HepG2 (cell line): ENCODE results near the gene TRIO. TPM values are rescaled to one million over a fixed set of nuclear protein-coding genes. Genes with fewer than 3 reads are reported as not detected.

Experiments used
- ATAC-seq: fragments of 200-7000 bp; cut with Tn5 transposase; 3 replicates; pipeline ENCODE4 v1.9.1; 2020; ENCODE audit warnings: mild to moderate bottlenecking, moderate library complexity
- BruUV-seq: library from RNA; stranded (reverse); fragments of 400-500 nt; replicated peaks from 2 replicates; lab custom pipeline; 2021; lab: Mats Ljungman, UMichigan
- CTCF ChIA-PET: fragments of 300-600 bp; formaldehyde crosslinking; extraction: SDS; loops from one replicate; lab custom pipeline; 2021; ENCODE audit warnings: low total read pairs, inconsistent platforms, low intra/inter-chr PET ratio; lab: Yijun Ruan, JAX
- POLR2A ChIA-PET: fragments of 350-600 bp; sonication (Branson Sonifier 250); formaldehyde crosslinking; loops from one replicate; lab custom pipeline; 2020; ENCODE audit warnings: antibody characterized with exemption, inconsistent platforms; lab: Yijun Ruan, JAX
- DNase-seq: peaks from one replicate; pipeline ENCODE4 v3.0.0-alpha.2; 2015; ENCODE audit warnings: low spot score
- FAIRE-seq: peaks from 3 replicates; lab custom pipeline; 2011; peaks lifted over from hg19 to GRCh38; lab: Jason Lieb, UNC
- H2AFZ ChIP-seq: one replicate; pipeline ENCODE4 v1.6.1; 2011; ENCODE audit warnings: low read length, inconsistent platforms
- H3K27ac ChIP-seq: fragments of 300-600 bp; 3 replicates; pipeline ENCODE4 v1.8.0; 2011; ENCODE audit warnings: mixed run types, mild to moderate bottlenecking, mixed read lengths, low read length, inconsistent platforms; ENCODE audit not compliant: insufficient read depth; ENCODE audit errors: extremely low read length
- H3K27me3 ChIP-seq, 2 experiments: fragments of 200-600 bp in 1 of 2; 2 replicates in 1 of 2; 3 replicates in 1 of 2; pipeline versions ENCODE4 v1.6.0 to v1.8.0; 2011; ENCODE audit warnings: low read length in 2 of 2, mild to moderate bottlenecking in 2 of 2, moderate library complexity in 2 of 2, inconsistent platforms in 1 of 2; ENCODE audit not compliant: insufficient read depth in 2 of 2, control insufficient read depth in 1 of 2
- H3K36me3 ChIP-seq, 2 experiments: fragments of 200-600 bp in 1 of 2; replicated peaks in 1 of 2; 2 replicates in 1 of 2; 3 replicates in 1 of 2; pipeline versions ENCODE4 v1.5.1 to v1.8.0; 2011; ENCODE audit warnings: low read length in 2 of 2, inconsistent platforms in 1 of 2; ENCODE audit not compliant: insufficient read depth in 2 of 2, control insufficient read depth in 1 of 2
- H3K4me1 ChIP-seq: 2 replicates; pipeline ENCODE4 v1.5.1; 2012; ENCODE audit warnings: low read length, inconsistent platforms; ENCODE audit not compliant: insufficient read depth
- H3K4me2 ChIP-seq: 2 replicates; pipeline ENCODE4 v1.6.0; 2011; ENCODE audit warnings: low read depth, low read length, inconsistent platforms
- H3K4me3 ChIP-seq, 3 experiments: fragments of 200-600 bp in 1 of 3; sonication (generic), shearing (Covaris generic) in 1 of 3; replicated peaks in 1 of 3; 2 replicates each; pipeline ENCODE4 v1.5.1; 2011 to 2016; ENCODE audit warnings: low read length in 3 of 3, inconsistent platforms in 2 of 3, low read depth in 2 of 3, mild to moderate bottlenecking in 2 of 3, control low read depth in 1 of 3, mixed read lengths in 1 of 3; ENCODE audit not compliant: insufficient read depth in 1 of 3
- H3K79me2 ChIP-seq: one replicate; pipeline ENCODE4 v1.6.1; 2011; ENCODE audit warnings: low read length, inconsistent platforms; ENCODE audit not compliant: insufficient read depth
- H3K9ac ChIP-seq: 2 replicates; pipeline ENCODE4 v1.6.0; 2011; ENCODE audit warnings: mild to moderate bottlenecking, low read depth, low read length, inconsistent platforms; ENCODE audit not compliant: insufficient read depth
- H3K9me3 ChIP-seq: 2 replicates; pipeline ENCODE4 v1.5.1; 2012; ENCODE audit warnings: mild to moderate bottlenecking, low read length
- H4K20me1 ChIP-seq: 2 replicates; pipeline ENCODE4 v1.6.0; 2011; ENCODE audit warnings: inconsistent platforms, mild to moderate bottlenecking, low read length, moderate library complexity; ENCODE audit not compliant: insufficient read depth
- JUN ChIP-seq: sonication (generic); formaldehyde crosslinking; IDR thresholded peaks from 2 replicates; pipeline ENCODE4 v1.4.0; 2020; ENCODE audit warnings: mild to moderate bottlenecking, missing genetic modification reagents
- KLF12 ChIP-seq: sonication (generic); formaldehyde crosslinking; IDR thresholded peaks from 2 replicates; pipeline ENCODE4 v1.4.0; 2020; ENCODE audit warnings: missing genetic modification reagents, borderline replicate concordance
- RELA ChIP-seq: sonication (generic); formaldehyde crosslinking; IDR thresholded peaks from 2 replicates; pipeline ENCODE4 v1.4.0; 2020; ENCODE audit warnings: missing genetic modification reagents
- SOX5 ChIP-seq: IDR thresholded peaks from 2 replicates; pipeline ENCODE4 v1.6.1; 2016; ENCODE audit warnings: borderline replicate concordance
- SP1 ChIP-seq, 2 experiments: fragments of 450-650 bp in 1 of 2; sonication (generic) in 1 of 2; formaldehyde crosslinking in 1 of 2; IDR thresholded peaks; 2 replicates each; pipeline versions ENCODE4 v1.4.0 to v1.6.1; 2016 to 2020; ENCODE audit warnings: missing genetic modification reagents in 1 of 2
- ZMYM2 ChIP-seq: sonication (generic); formaldehyde crosslinking; IDR thresholded peaks from 2 replicates; pipeline ENCODE4 v1.8.0; 2022; ENCODE audit warnings: mild to moderate bottlenecking, missing genetic modification reagents
- ZNF562 ChIP-seq: sonication (generic); formaldehyde crosslinking; IDR thresholded peaks from 2 replicates; pipeline ENCODE4 v1.8.0; 2022; ENCODE audit warnings: missing genetic modification reagents, borderline replicate concordance
- ZNF672 ChIP-seq: sonication (generic); formaldehyde crosslinking; IDR thresholded peaks from 2 replicates; pipeline ENCODE4 v1.8.1; 2022; ENCODE audit warnings: missing genetic modification reagents
- ZNF883 ChIP-seq: sonication (generic); formaldehyde crosslinking; IDR thresholded peaks from 2 replicates; pipeline ENCODE4 v1.5.1; 2020; ENCODE audit warnings: mild to moderate bottlenecking, missing genetic modification reagents; ENCODE audit errors: not compliant biosample characterization
- whole genome bisulfite sequencing: methylation state at CpG from one replicate; pipeline ENCODE4 v1.1.6; 2017; ENCODE audit warnings: low lambda C conversion rate; 5-methylcytosine and 5-hydroxymethylcytosine counted together
- in situ Hi-C: cut with HindIII; loops from 2 replicates; pipeline ENCODE4 v1.10.0; 2017; ENCODE audit warnings: low pct_unique_long_range_greater_than_20kb; ENCODE audit not compliant: extremely low pct_ligation_motif_present
- intact Hi-C: fragments of 100-400 bp; cut with micrococcal nuclease; formaldehyde crosslinking; loops from one replicate; pipeline ENCODE4 v1.10.0; 2022; ENCODE audit not compliant: unreplicated experiment
- polyA plus RNA-seq, 8 experiments: library from polyadenylated mRNA; depleted of rRNA in 3 of 8; stranded (reverse) in 7 of 8; unstranded in 1 of 8; fragments of >200 nt; fragmentation: Illumina TruSeq in 4 of 8; extraction: Trizol in 4 of 8; gene quantifications; 2 replicates each; pipeline versions ENCODE4 v1.2.1 to v1.2.3, GENCODE V29; 2011 to 2016; ENCODE audit warnings: low read depth in 4 of 8, missing spikeins in 1 of 8, mixed read lengths in 1 of 8; ENCODE audit not compliant: insufficient read depth in 1 of 8
- total RNA-seq, 5 experiments: library from RNA; depleted of rRNA; stranded (reverse); fragments of >200 nt; fragmentation: Illumina TruSeq; extraction: Trizol; gene quantifications; 2 replicates each; pipeline ENCODE4 v1.2.3, GENCODE V29; 2016; ENCODE audit warnings: low read depth in 1 of 5

TRIO gene
- total and polyA plus RNA-seq, 2 of the 13 experiments (the other 11 are each of a cell fraction or from before 2014, with no cell fraction given) = 45.2 to 45.9 TPM

DNA sequence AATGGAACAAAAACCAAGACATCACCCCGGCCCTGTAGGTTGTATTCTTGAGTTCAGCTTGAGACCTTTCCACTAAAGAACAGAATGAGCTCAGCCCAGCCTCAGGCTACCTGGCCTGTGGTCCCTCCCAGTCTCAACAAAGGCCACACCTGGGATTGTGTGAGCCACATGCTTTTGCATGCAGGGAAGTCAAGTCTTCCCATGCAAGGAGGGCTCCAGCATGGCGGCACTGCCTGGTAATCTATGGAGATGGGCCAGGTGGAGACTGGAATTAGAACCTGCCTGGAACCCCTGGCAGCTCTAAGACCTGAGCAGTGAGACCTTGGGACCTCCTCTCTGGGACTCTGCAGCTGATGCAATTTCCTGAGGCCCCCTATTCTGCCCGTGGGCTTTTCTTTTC is 389.0 kb downstream of the TRIO start (continued):
- no peak for TF ChIP-seq ZNF883 (CRISPR knock-in tag)

DNA sequence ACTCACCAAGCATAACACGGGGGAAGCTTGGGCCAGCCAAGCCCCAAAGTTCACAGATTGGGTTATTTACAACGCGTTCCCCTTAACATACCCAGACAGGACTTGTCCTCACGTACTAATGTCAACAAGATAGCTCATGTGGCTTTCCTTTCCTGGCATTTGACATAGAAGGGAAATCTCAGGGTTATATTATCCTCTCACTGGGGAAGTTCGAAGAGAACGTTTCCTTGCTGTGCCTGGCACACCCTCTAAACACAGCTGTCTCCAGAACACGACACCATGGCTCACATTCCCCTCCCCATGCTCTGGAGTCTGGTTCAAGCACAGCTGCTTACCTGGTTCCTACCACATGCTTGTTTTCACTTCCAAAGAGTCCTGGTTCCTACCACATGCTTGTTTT is 391.6 kb downstream of the TRIO start:
- Histone ChIP-seq H3K27ac (no peak overlapping the region), H3K4me1 (no peaks in the 10 kb centered on the region), H3K9ac (no peak overlapping the region), H2AFZ (no peak overlapping the region), H3K27me3 (peaks cover 0 to 4% of the 10 kb centered on the region in 2 experiments; a peak in 2 of 5 replicates), H4K20me1 (no peaks in the 10 kb centered on the region), H3K4me3 (no peak overlapping the region), H3K36me3 (no peaks in the 10 kb centered on the region), H3K79me2 (no peaks in the 10 kb centered on the region), H3K9me3 (no peaks in the 10 kb centered on the region), H3K4me2 (no peak overlapping the region)
- no peak for FAIRE-seq
- no TSS peak for BruUV-seq
- no peak for DNase-seq
- no peak for ATAC-seq
- intact Hi-C loops (no loop called here), in situ Hi-C loops (no loop called here)
- 30% methylated on average over 7 of the region's 7 CpGs for WGBS
- TF ChIP-seq ZMYM2 (CRISPR knock-in tag) (no peak), SP1 (IDR thresholded peaks at IDR 0.05) (no peak), SP1 (CRISPR knock-in tag; IDR thresholded peaks at IDR 0.05) (no peak), JUN (CRISPR knock-in tag) (no peak), SOX5 (CRISPR knock-in tag) (no peak), ZNF672 (CRISPR knock-in tag) (no peak), RELA (CRISPR knock-in tag) (no peak), ZNF562 (no peak), KLF12 (CRISPR knock-in tag) (no peak)
- CTCF ChIA-PET = no interaction called here
- POLR2A ChIA-PET = no interaction called here
